Measurements from ENCODE around the gene CCDC34. TPM values are rescaled to one million over a fixed set of nuclear protein-coding genes. Genes with fewer than 3 reads are reported as not detected.

CCDC34 gene
- total and polyA plus RNA-seq, 4 donors = 1.4 to 6.4 (median 3.5) TPM

DNA sequence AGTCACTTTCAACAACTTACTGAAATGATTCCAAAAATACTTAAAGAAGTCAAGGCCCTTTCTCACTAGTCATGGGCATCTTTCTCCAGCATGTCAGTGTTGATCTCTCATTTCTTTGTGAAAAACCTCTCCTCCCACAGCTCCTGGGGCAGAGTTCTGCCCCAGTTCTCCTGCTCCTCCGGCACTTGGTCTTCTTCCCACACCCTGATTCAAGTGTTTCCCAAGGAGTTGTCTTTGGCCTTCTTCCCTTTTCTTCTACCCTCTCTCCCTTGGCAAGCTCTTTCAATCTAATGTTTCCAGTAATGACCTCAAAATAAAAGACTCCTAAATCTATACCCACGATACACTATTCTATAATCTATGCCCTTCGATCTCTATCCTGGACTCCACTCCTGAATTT lies 42.1 kb upstream of the CCDC34 start:
- DNase-seq = no peak
- WGBS, 2 donors = 1 to 10% methylated on average over 3 of the region's 3 CpGs
- Histone ChIP-seq H3K4me1 (ENCODE audit: control insufficient read depth in 1 of 2, insufficient read depth in 2 of 2, low read length in 2 of 2) (peaks cover 11 to 20% of the 10 kb centered on the region in 2 donors), H3K36me3 (ENCODE audit: control insufficient read depth in 1 of 2, insufficient read depth in 2 of 2, low read length in 1 of 2) (no peaks in the 10 kb centered on the region), H3K27me3 (ENCODE audit: control insufficient read depth in 1 of 2, insufficient read depth in 2 of 2, low read length in 1 of 2) (no peaks in the 10 kb centered on the region), H3K4me3 (ENCODE audit: low read length in 2 of 2) (no peak overlapping the region), H3K9me3 (ENCODE audit: control insufficient read depth, low read length) (no peaks in the 10 kb centered on the region), H3K27ac (ENCODE audit: low read depth in 1 of 2, low read length in 2 of 2) (peak overlapping the region in 1 of 2 donors; percentile 43)
- intact Hi-C loops (cut with DNase I) = no loop called here
- ATAC-seq (ENCODE audit: low FRiP score) = no peak

DNA sequence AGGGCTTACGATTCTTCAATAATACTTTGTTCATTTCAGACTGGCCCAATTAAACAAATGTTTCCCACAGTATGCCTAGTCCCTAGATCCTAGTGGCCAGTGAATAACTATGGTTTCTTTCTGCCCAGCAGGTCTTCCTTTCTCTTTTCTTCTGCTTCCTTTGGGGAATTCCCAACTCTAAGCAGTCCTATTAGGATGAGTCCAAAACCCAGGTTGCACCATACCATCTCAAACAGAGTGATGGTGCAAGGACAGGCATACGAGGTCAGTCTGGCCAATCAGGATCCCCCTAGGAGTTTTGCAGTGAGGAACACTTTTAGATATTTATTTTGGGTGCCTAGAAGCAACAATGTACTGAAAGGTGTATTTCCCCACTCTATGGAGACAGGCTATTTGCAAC lies 41.4 kb upstream of the CCDC34 start:
- Histone ChIP-seq H3K36me3 (ENCODE audit: control insufficient read depth in 1 of 2, insufficient read depth in 2 of 2, low read length in 1 of 2) (no peaks in the 10 kb centered on the region), H3K4me1 (ENCODE audit: control insufficient read depth in 1 of 2, insufficient read depth in 2 of 2, low read length in 2 of 2) (peaks cover 11 to 14% of the 10 kb centered on the region in 2 donors), H3K4me3 (ENCODE audit: low read length in 2 of 2) (no peak overlapping the region), H3K27ac (ENCODE audit: low read depth in 1 of 2, low read length in 2 of 2) (no peak overlapping the region), H3K9me3 (ENCODE audit: control insufficient read depth, low read length) (no peaks in the 10 kb centered on the region), H3K27me3 (ENCODE audit: control insufficient read depth in 1 of 2, insufficient read depth in 2 of 2, low read length in 1 of 2) (no peaks in the 10 kb centered on the region)
- ATAC-seq (ENCODE audit: low FRiP score) = no peak
- 68 to 77% methylated on average over 2 of the region's 2 CpGs for whole genome bisulfite sequencing, 2 donors
- intact Hi-C loops (cut with DNase I) = no loop called here
- DNase-seq = no peak

DNA sequence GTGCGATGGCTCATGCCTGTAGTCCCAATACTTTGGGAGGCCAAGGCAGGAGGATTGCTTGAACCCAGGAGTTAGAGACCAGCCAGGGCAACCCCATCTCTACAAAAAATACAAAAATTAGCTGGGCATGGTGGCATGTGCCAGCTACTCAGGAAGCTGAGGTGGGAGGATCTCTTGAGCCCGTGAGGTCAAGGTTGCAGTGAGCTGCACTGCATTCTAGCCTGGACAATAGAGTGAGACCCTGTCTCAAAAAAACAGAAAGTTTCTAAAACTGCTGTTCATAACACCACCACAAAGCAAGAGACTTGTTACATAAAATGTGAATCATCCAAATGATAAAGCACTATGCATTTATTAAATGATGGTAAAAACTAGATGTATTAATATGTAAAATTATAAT lies 40.2 kb upstream of the CCDC34 start:
- no peak overlapping the region for H3K4me3 ChIP-seq (ENCODE audit: low read length in 2 of 2)
- WGBS, 2 donors = 97 to 98% methylated on average over 2 of the region's 2 CpGs
- no peaks in the 10 kb centered on the region for H3K27me3 ChIP-seq (ENCODE audit: control insufficient read depth in 1 of 2, insufficient read depth in 2 of 2, low read length in 1 of 2)
- no peak overlapping the region for H3K27ac ChIP-seq (ENCODE audit: low read depth in 1 of 2, low read length in 2 of 2)
- H3K36me3 ChIP-seq (ENCODE audit: control insufficient read depth in 1 of 2, insufficient read depth in 2 of 2, low read length in 1 of 2) = no peaks in the 10 kb centered on the region
- H3K4me1 ChIP-seq (ENCODE audit: control insufficient read depth in 1 of 2, insufficient read depth in 2 of 2, low read length in 2 of 2) = peaks cover 9 to 14% of the 10 kb centered on the region in 2 donors
- intact Hi-C loops (cut with DNase I) = no loop called here
- ATAC-seq (ENCODE audit: low FRiP score) (no peak), DNase-seq (no peak)
- no peaks in the 10 kb centered on the region for H3K9me3 ChIP-seq (ENCODE audit: control insufficient read depth, low read length)

DNA sequence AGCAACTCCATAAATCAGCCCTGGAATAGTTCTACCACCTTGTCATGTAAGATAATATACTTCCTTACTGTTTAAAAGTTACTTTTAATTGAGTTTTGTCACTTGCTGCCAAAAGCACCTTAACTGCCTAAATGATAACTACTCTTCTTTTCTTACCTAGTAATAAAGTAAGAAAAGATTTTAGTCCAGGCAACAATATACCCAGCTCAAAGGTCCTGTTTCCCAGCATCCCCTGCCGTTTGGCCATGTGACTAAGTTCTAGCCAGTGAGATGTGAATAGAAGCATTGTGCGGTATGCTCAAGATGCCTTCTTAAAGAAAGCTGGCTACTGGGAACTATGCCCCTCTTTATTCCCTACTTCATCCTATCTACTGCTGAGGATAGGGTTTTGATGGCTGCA lies 39.4 kb upstream of the CCDC34 start:
- no peak for ATAC-seq (ENCODE audit: low FRiP score)
- no peaks in the 10 kb centered on the region for H3K36me3 ChIP-seq (ENCODE audit: control insufficient read depth in 1 of 2, insufficient read depth in 2 of 2, low read length in 1 of 2)
- no peaks in the 10 kb centered on the region for H3K9me3 ChIP-seq (ENCODE audit: control insufficient read depth, low read length)
- 96 to 99% methylated on average over 2 of the region's 2 CpGs for WGBS, 2 donors
- no peak overlapping the region for H3K27ac ChIP-seq (ENCODE audit: low read depth in 1 of 2, low read length in 2 of 2)
- H3K4me1 ChIP-seq (ENCODE audit: control insufficient read depth in 1 of 2, insufficient read depth in 2 of 2, low read length in 2 of 2) = peaks cover 9 to 16% of the 10 kb centered on the region in 2 donors
- no peak overlapping the region for H3K4me3 ChIP-seq (ENCODE audit: low read length in 2 of 2)
- no peaks in the 10 kb centered on the region for H3K27me3 ChIP-seq (ENCODE audit: control insufficient read depth in 1 of 2, insufficient read depth in 2 of 2, low read length in 1 of 2)
- DNase-seq = no peak
- intact Hi-C loops (cut with DNase I) = no loop called here

DNA sequence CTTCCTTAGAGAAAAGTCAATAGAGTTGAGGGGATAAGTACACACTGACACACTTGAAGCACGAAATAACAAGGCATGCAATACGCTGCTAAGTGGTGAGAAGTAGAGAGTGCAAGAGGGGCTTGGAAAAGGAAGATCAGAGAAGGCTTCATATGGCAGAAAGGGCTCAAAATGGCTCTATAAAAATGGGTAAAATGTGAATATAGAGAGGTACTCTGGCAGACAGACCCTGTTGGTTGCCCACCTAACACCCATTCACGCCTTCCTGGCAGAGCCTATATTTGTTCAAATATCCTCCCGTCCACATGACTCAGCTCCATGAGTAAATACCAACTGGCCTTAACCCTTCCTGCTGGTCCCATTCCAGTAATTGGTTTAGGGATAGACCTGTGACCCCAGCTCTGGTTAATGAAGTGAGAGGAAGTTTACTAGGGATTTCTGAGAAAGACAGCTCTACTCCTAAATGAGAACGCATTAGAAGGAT lies 38.9 kb upstream of the CCDC34 start:
- Histone ChIP-seq H3K27ac (ENCODE audit: low read depth in 1 of 2, low read length in 2 of 2) (no peak overlapping the region), H3K36me3 (ENCODE audit: control insufficient read depth in 1 of 2, insufficient read depth in 2 of 2, low read length in 1 of 2) (no peaks in the 10 kb centered on the region), H3K9me3 (ENCODE audit: control insufficient read depth, low read length) (no peaks in the 10 kb centered on the region), H3K4me1 (ENCODE audit: control insufficient read depth in 1 of 2, insufficient read depth in 2 of 2, low read length in 2 of 2) (peaks cover 9 to 21% of the 10 kb centered on the region in 2 donors), H3K4me3 (ENCODE audit: low read length in 2 of 2) (no peak overlapping the region), H3K27me3 (ENCODE audit: control insufficient read depth in 1 of 2, insufficient read depth in 2 of 2, low read length in 1 of 2) (no peaks in the 10 kb centered on the region)
- WGBS, 2 donors = 75 to 80% methylated on average over 5 of the region's 5 CpGs
- intact Hi-C loops (cut with DNase I) = no loop called here
- ATAC-seq (ENCODE audit: low FRiP score) = no peak
- DNase-seq = no peak

DNA sequence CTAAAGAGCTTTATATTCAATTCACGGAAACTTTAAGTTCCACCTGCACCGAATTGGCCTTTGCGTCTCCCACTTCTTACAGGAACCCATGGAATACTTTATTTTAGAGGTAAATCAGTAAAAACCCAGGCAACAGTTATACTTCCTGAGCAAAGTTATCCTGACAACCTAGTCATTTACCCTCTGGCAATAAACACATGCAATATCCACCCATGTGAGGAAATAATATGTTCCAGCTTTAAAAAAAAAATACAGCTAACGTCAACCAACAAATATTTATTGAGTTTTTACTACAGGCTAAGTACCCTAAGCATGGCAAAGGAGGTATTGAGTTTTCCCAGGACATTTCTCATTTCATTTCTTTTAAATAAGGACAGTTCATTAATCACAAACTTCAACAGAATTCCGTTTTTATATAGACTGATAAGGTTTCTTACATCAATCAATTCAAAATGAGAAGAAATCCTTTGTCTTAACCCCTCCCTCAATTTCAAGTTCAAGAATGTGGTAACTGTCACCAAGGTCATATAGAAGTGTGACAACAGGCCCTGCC lies 38.3 kb upstream of the CCDC34 start:
- Histone ChIP-seq H3K27ac (ENCODE audit: low read depth in 1 of 2, low read length in 2 of 2) (no peak overlapping the region), H3K9me3 (ENCODE audit: control insufficient read depth, low read length) (no peaks in the 10 kb centered on the region), H3K4me3 (ENCODE audit: low read length in 2 of 2) (no peak overlapping the region), H3K4me1 (ENCODE audit: control insufficient read depth in 1 of 2, insufficient read depth in 2 of 2, low read length in 2 of 2) (peaks cover 9 to 23% of the 10 kb centered on the region in 2 donors), H3K27me3 (ENCODE audit: control insufficient read depth in 1 of 2, insufficient read depth in 2 of 2, low read length in 1 of 2) (no peaks in the 10 kb centered on the region), H3K36me3 (ENCODE audit: control insufficient read depth in 1 of 2, insufficient read depth in 2 of 2, low read length in 1 of 2) (no peaks in the 10 kb centered on the region)
- ATAC-seq (ENCODE audit: low FRiP score) (no peak), DNase-seq (no peak)
- 74 to 80% methylated on average over 5 of the region's 5 CpGs for WGBS, 2 donors
- intact Hi-C loops (cut with DNase I) = no loop called here

DNA sequence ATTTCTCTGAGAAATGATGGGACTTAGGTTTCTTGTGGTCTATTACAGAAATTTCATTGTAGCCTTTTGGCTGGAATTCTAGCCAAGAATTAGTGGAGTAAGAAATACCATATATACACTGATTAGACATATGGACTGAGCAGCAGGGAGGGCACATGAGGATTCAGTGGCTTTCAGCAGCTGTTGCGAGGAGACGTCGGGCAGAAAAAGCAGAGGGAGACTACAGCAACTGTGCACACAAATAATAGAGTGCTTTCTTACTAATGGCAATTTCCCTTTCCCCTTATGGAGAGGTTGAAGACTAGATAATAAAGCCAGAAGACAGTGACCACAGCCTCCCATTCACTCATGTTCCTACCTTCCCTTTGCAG lies 35.4 kb upstream of the CCDC34 start:
- H3K9me3 ChIP-seq (ENCODE audit: control insufficient read depth, low read length) = no peaks in the 10 kb centered on the region
- H3K4me3 ChIP-seq (ENCODE audit: low read length in 2 of 2) = no peak overlapping the region
- DNase-seq = no peak
- no peak for ATAC-seq (ENCODE audit: low FRiP score)
- 79 to 94% methylated on average over 3 of the region's 3 CpGs for WGBS, 2 donors
- no peaks in the 10 kb centered on the region for H3K36me3 ChIP-seq (ENCODE audit: control insufficient read depth in 1 of 2, insufficient read depth in 2 of 2, low read length in 1 of 2)
- no peak overlapping the region for H3K27ac ChIP-seq (ENCODE audit: low read depth in 1 of 2, low read length in 2 of 2)
- no peaks in the 10 kb centered on the region for H3K27me3 ChIP-seq (ENCODE audit: control insufficient read depth in 1 of 2, insufficient read depth in 2 of 2, low read length in 1 of 2)
- intact Hi-C loops (cut with DNase I) = no loop called here
- peaks cover 5 to 17% of the 10 kb centered on the region in 2 donors for H3K4me1 ChIP-seq (ENCODE audit: control insufficient read depth in 1 of 2, insufficient read depth in 2 of 2, low read length in 2 of 2)

DNA sequence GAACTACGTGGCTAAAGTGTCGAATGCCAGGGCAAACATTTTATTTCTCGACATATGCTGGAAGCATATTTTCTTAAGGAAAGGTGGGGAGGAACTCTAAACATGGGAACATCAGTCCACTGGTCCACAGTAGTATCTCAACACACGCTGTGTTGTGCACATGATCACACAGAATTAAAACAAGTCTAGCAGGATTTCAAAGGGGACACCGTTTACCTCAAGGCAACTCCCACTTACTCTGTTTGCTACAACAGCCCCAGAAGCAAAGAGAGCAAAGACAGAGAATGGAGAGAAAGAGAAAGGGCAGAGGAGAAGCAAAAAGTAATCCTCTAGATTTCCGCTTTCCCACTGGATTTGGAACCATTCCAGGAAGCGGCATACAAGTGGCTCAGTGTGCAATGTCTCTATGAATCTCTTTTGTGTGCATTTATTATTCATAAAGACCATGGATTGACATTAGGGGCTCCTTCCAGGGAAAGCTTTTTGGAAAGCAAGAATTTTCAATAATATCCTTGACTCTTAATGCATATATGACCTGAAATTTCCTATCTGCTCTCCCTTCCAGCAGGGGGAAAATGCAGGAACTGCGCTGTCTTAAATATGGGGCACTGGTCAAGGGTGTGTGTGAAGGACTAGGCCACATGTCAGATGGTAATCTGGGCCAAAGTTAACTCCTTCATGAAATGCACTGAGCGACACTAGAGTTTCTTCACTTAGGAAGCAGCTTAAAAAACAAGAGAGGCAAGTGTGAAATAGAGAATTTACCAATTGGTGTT lies 34.8 kb upstream of the CCDC34 start:
- DNase-seq (no peak), ATAC-seq (ENCODE audit: low FRiP score) (no peak)
- no peak overlapping the region for H3K27ac ChIP-seq (ENCODE audit: low read depth in 1 of 2, low read length in 2 of 2)
- H3K27me3 ChIP-seq (ENCODE audit: control insufficient read depth in 1 of 2, insufficient read depth in 2 of 2, low read length in 1 of 2) = no peaks in the 10 kb centered on the region
- H3K9me3 ChIP-seq (ENCODE audit: control insufficient read depth, low read length) = no peaks in the 10 kb centered on the region
- H3K4me3 ChIP-seq (ENCODE audit: low read length in 2 of 2) = no peak overlapping the region
- WGBS, 2 donors = 43 to 52% methylated on average over 9 of the region's 9 CpGs
- H3K4me1 ChIP-seq (ENCODE audit: control insufficient read depth in 1 of 2, insufficient read depth in 2 of 2, low read length in 2 of 2) = peaks cover 5 to 20% of the 10 kb centered on the region in 2 donors
- no peaks in the 10 kb centered on the region for H3K36me3 ChIP-seq (ENCODE audit: control insufficient read depth in 1 of 2, insufficient read depth in 2 of 2, low read length in 1 of 2)
- intact Hi-C loops (cut with DNase I) = no loop called here

DNA sequence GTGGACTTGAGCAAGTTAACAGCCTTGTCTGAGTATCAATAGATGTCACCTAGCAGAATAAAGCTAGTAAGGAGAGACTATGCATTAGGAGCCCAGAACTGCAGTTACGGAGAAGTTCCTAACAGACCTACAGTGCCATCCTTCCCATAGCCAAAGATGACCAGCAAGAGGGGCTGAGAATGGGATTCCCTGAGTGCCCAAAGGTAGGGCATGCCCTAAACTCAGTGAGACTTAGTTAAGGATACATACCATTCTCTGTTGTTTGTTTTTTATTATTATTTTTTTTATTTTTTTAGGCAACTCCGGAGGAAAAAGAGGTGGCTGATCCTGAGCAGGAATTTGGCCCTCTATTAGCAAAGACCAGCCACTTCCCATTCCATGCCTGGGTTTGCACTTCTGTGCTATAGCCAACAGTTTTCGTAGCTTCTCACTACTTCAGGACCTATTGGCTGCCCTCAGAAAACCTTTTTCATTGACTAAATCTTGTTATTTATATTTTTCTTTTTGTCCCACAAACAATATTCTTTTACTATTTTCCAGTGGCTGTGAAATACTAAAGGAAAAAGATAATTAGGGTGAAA lies 33.3 kb upstream of the CCDC34 start:
- peaks cover 6 to 22% of the 10 kb centered on the region in 2 donors for H3K4me1 ChIP-seq (ENCODE audit: control insufficient read depth in 1 of 2, insufficient read depth in 2 of 2, low read length in 2 of 2)
- intact Hi-C loops (cut with DNase I) = no loop called here
- no peaks in the 10 kb centered on the region for H3K27me3 ChIP-seq (ENCODE audit: control insufficient read depth in 1 of 2, insufficient read depth in 2 of 2, low read length in 1 of 2)
- no peak for ATAC-seq (ENCODE audit: low FRiP score)
- H3K27ac ChIP-seq (ENCODE audit: low read depth in 1 of 2, low read length in 2 of 2) = peak overlapping the region in 1 of 2 donors; percentile 6
- DNase-seq = no peak
- H3K9me3 ChIP-seq (ENCODE audit: control insufficient read depth, low read length) = no peaks in the 10 kb centered on the region
- 34 to 41% methylated on average over 3 of the region's 3 CpGs for WGBS, 2 donors
- no peaks in the 10 kb centered on the region for H3K36me3 ChIP-seq (ENCODE audit: control insufficient read depth in 1 of 2, insufficient read depth in 2 of 2, low read length in 1 of 2)
- no peak overlapping the region for H3K4me3 ChIP-seq (ENCODE audit: low read length in 2 of 2)
